IPS-20b (cell line): ENCODE data around the gene KCNC1.

Experiments
- H3K27ac ChIP-seq: one replicate; pipeline ENCODE4 v1.5.1; 2013; ENCODE audit warnings: low read length
- H3K27me3 ChIP-seq: 2 replicates; pipeline ENCODE4 v1.6.1; 2013; ENCODE audit warnings: mild to moderate bottlenecking, low read length, inconsistent platforms; ENCODE audit not compliant: insufficient read depth
- H3K36me3 ChIP-seq: 2 replicates; pipeline ENCODE4 v1.6.1; 2013; ENCODE audit warnings: low read depth, mild to moderate bottlenecking, inconsistent platforms, low read length, moderate library complexity; ENCODE audit not compliant: insufficient read depth
- H3K4me1 ChIP-seq: 2 replicates; pipeline ENCODE4 v1.6.1; 2013; ENCODE audit warnings: mild to moderate bottlenecking, control low read depth, inconsistent platforms, low read length, moderate library complexity; ENCODE audit not compliant: insufficient read depth
- H3K4me3 ChIP-seq: 2 replicates; pipeline ENCODE4 v1.5.1; 2013; ENCODE audit warnings: mild to moderate bottlenecking, low read length, inconsistent platforms
- H3K9ac ChIP-seq: 2 replicates; pipeline ENCODE4 v1.6.1; 2013; ENCODE audit warnings: low read depth, mild to moderate bottlenecking, inconsistent platforms, low read length, moderate library complexity
- H3K9me3 ChIP-seq: 2 replicates; pipeline ENCODE4 v1.6.1; 2013; ENCODE audit warnings: mild to moderate bottlenecking, low read depth, low read length, inconsistent platforms; ENCODE audit not compliant: insufficient read depth

Gene KCNC1

GRCh38 chr11:17730608-17731462 lies 3.7 kb upstream of the KCNC1 start:
- no peak overlapping the region for H3K9ac ChIP-seq
- H3K4me1 ChIP-seq = no peaks in the 10 kb centered on the region
- H3K27ac ChIP-seq = no peak overlapping the region
- H3K36me3 ChIP-seq = no peaks in the 10 kb centered on the region
- H3K27me3 ChIP-seq = peaks cover 78% of the 10 kb centered on the region
- no peaks in the 10 kb centered on the region for H3K9me3 ChIP-seq
- H3K4me3 ChIP-seq = no peak overlapping the region

DNA sequence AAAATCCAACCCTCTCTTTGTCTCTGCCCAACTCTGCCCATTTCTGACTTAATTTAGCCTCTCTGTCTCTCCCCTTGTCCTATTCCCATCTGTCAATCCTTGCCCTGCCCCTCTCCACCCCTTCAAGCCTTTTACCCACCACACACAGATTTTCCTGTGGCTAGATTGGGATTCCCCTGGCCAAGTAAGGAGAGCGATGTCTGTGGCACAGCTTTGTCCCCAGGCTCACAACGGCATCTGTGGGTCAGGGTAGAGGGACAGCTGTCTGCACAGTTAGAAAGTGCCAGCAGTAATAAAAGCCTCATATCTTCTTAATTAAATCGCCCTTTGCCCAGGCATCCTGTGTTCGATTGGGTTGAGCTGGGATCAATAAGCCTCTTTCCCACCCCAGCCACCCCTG lies 1.3 kb upstream of the KCNC1 start:
- no peak overlapping the region for H3K9ac ChIP-seq
- H3K36me3 ChIP-seq = no peaks in the 10 kb centered on the region
- H3K27ac ChIP-seq = no peak overlapping the region
- H3K27me3 ChIP-seq = peaks cover 81% of the 10 kb centered on the region
- H3K4me3 ChIP-seq = no peak overlapping the region
- no peaks in the 10 kb centered on the region for H3K9me3 ChIP-seq
- H3K4me1 ChIP-seq = no peaks in the 10 kb centered on the region

DNA sequence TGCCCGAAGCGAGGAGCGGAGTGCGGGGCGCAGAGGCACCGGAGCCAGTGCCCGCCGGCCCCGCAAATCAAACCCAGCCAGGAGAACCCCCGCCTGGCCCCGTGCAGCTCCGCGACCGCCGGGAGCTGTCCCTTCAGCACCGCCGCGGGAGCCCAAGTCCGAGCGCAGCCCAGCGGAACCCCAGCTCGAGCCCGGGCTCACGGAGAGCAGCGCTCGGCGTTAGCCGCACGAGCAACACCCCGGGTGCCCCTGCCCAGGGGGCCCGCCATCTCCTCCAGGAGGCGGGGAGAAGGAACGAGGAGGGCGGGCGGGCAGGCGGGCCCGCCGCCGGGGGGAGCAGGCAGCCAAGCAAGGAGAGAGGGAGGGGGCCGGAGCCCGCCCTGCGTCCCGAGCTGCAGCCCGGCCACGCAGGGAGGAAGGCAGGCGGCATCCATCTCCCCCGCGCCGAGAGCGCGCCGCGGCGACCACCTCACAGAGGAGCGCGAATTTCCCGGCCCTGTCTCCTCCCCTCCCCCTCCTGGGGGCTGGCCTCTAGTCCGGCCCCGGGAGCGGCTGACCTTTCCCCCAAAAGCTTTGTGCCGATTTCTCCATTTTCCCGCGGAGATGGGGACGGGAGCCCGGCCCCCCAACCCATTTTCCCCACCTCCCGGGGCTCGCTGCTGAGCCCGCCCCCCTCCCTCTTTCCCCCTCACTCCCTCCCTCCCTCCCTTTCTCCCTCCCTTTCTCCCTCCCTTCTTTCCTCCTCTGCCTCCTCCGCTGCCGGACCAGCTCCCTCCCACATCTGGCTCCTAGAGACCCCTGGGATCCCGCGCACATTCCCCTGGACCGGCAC lies 621 bp downstream of the KCNC1 start:
- Histone ChIP-seq H3K27me3 (peaks cover 85% of the 10 kb centered on the region), H3K4me1 (peaks cover 6% of the 10 kb centered on the region; the same call in 1 of the 2 replicates), H3K36me3 (no peaks in the 10 kb centered on the region), H3K4me3 (peak overlapping the region; percentile 60; the same call in 1 of the 2 replicates), H3K9ac (no peak overlapping the region), H3K27ac (no peak overlapping the region), H3K9me3 (no peaks in the 10 kb centered on the region)

DNA sequence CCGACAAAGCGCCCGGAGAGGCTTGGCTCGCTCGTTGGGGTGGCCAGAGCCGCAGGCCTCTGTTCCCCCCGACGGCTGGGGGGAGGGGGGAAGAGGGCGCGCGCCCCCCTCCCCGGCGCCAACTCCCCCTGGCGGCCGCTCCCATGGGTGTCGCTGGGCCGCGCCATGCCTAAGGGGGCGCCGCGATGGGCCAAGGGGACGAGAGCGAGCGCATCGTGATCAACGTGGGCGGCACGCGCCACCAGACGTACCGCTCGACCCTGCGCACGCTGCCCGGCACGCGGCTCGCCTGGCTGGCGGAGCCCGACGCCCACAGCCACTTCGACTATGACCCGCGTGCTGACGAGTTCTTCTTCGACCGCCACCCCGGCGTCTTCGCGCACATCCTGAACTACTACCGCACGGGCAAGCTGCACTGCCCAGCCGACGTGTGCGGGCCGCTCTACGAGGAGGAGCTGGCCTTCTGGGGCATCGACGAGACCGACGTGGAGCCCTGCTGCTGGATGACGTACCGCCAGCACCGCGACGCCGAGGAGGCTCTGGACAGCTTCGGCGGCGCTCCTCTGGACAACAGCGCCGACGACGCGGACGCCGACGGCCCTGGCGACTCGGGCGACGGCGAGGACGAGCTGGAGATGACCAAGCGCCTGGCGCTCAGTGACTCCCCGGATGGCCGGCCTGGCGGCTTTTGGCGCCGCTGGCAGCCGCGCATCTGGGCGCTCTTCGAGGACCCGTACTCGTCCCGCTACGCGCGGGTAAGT lies 1.4 kb downstream of the KCNC1 start:
- Histone ChIP-seq H3K4me3 (peak overlapping the region; percentile 60; the same call in 1 of the 2 replicates), H3K27me3 (peaks cover 89% of the 10 kb centered on the region), H3K36me3 (no peaks in the 10 kb centered on the region), H3K27ac (no peak overlapping the region), H3K9me3 (no peaks in the 10 kb centered on the region), H3K9ac (no peak overlapping the region), H3K4me1 (peaks cover 6% of the 10 kb centered on the region; the same call in 1 of the 2 replicates)

GRCh38 chr11:17736579-17736893 lies 2.0 kb downstream of the KCNC1 start:
- H3K36me3 ChIP-seq = no peaks in the 10 kb centered on the region
- no peak overlapping the region for H3K27ac ChIP-seq
- H3K4me1 ChIP-seq = peaks cover 6% of the 10 kb centered on the region; the same call in 1 of the 2 replicates
- H3K27me3 ChIP-seq = peaks cover 88% of the 10 kb centered on the region
- no peak overlapping the region for H3K9ac ChIP-seq
- H3K9me3 ChIP-seq = no peaks in the 10 kb centered on the region
- no peak overlapping the region for H3K4me3 ChIP-seq

DNA sequence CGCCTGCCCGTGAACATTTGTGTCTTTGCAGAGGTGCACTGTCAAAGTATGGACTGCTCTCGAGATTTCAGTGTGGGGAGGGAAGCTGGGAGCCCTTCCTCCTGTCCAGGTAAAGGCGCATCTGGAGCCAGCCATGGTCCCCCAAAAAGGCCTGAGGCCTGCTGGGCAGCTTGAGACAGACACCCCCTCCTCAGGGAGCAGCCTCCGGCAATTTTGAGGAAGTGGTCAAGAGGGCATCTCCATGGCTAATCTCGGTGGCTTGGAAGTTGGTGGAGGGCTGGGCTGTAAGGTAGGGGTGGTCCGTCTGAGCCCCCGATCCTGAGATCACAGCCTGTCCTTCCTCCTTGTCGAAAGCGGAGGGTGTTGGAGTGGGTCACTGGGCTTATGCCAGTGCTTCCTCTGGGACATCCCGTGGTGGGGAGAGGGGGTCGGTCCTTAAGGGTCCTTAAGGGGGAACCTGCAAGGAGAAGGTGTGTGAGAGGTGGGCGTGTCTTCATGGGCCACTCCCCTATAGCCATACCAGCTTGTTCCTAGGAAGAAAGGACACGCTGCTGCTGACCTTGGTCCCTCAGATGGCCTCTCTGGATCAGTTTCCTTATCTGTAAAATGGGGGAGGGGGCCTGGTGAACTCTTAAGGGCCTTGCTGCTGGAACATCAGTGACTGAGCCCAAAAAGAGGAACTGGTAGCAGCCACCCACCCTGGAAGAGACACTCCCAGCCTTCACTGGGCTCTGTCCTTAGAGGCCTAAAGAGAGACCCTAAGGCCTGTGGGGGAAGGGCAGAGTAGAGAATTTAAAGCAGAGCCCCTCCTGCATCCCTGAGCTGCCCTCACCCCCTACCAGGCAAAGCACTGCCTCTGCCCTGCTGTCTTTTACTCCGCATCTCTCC lies 2.6 kb downstream of the KCNC1 start:
- Histone ChIP-seq H3K27ac (no peak overlapping the region), H3K9ac (no peak overlapping the region), H3K36me3 (no peaks in the 10 kb centered on the region), H3K9me3 (no peaks in the 10 kb centered on the region), H3K4me1 (peaks cover 6% of the 10 kb centered on the region; the same call in 1 of the 2 replicates), H3K4me3 (no peak overlapping the region), H3K27me3 (peaks cover 82% of the 10 kb centered on the region)

DNA sequence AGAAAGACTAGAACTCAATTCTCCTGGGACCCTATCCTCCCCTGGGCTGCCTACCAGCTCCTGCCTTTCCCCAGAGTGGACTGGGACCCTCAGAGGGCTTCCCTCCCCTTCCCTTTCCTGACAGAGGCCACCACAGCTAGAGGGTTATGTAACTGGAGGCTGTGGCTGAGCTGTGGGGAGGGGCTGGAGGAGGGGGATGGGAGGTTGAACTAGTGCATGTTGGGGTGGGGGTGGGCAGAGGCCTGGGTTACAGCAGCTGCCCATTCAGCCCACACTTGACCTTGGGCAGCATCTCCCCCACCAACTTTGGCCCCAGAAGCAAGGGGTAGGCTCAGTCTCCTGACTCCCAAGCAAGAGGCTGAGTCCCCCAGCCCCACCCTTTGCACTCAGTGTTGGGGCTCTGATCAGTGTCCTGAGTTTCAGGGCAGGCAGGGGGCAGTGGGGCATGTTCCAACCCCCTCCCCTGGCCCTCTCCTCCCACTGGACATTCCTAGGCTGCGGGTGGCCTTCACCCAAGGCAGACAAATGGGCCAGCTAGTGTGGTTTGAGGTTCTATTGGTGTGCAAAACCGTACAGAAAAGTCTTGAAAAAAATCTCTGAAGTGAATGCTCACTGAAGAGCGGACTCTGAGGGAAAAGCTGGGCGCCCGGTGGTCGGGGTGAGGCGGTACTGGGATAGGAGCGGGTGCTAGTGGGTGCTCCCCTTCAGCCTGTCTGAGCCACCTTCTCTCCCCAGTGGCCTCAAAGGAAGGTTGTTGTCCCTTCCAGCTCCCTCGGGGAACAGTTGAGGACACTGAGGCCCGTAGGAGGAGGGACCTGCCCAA lies 3.8 kb downstream of the KCNC1 start:
- Histone ChIP-seq H3K9ac (no peak overlapping the region), H3K4me1 (peaks cover 6% of the 10 kb centered on the region; the same call in 1 of the 2 replicates), H3K9me3 (no peaks in the 10 kb centered on the region), H3K36me3 (no peaks in the 10 kb centered on the region), H3K27ac (no peak overlapping the region), H3K4me3 (peak overlapping the region; percentile 33; the same call in 1 of the 2 replicates), H3K27me3 (peaks cover 70% of the 10 kb centered on the region)

- peaks cover 6% of the 10 kb centered on the region; the same call in 1 of the 2 replicates for H3K4me1 ChIP-seq
- no peak overlapping the region for H3K27ac ChIP-seq
- H3K9me3 ChIP-seq = no peaks in the 10 kb centered on the region
- H3K4me3 ChIP-seq = no peak overlapping the region
- H3K36me3 ChIP-seq = no peaks in the 10 kb centered on the region
- peaks cover 59% of the 10 kb centered on the region for H3K27me3 ChIP-seq
- H3K9ac ChIP-seq = no peak overlapping the region
These were observed 5.4 kb downstream of the KCNC1 start for GRCh38 chr11:17739945-17740338.

DNA sequence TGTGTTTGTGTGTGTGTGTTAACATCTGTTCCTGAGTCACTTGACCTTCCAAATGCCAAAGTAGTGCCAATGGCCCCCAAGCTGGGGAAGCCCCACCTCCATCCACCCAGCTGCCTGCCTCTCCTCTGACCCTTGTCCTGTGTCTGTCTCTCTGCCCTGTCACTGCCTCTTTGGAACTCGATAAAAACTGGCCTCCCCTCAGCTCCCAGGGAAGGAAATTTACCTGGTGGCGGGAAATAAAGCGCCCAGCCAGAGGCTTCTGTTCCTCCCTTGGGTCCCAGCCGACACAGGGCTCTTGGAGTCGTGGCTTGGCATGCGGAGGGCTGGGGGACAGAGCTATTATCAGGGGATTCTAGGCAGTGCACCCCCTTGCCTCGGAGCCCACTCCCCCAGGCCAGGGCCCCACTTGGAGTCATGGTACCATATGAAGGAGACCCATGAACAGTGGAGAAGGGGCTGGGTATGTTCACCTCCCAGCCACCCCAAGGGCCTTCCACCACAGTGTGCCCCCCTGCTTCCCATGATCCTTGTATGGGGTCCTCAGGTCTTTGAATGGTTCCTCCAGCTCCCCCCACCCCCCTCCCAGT lies 6.2 kb downstream of the KCNC1 start:
- Histone ChIP-seq H3K27ac (no peak overlapping the region), H3K36me3 (no peaks in the 10 kb centered on the region), H3K4me3 (no peak overlapping the region), H3K27me3 (peaks cover 51% of the 10 kb centered on the region), H3K9ac (no peak overlapping the region), H3K9me3 (no peaks in the 10 kb centered on the region), H3K4me1 (peaks cover 6% of the 10 kb centered on the region; the same call in 1 of the 2 replicates)

DNA sequence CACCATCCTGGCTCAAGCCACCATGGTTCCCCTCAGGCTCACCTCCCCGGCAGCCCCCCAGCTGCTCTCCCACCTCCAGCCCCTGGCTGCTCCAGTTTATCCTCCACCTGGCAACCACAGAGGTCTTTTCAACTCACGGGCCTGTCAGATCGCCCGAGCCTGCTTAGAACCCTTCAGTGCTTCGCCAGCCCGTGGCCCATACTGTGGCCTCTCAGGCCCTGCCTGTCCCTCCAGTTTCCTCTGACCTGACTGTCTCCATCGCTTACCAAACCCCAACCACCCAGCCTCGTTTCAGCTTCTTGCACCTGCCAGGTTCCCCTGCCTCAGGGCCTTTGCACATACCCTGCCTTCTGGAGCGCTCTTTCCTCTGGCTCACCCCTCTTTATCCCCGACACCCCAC lies 6.9 kb downstream of the KCNC1 start:
- Histone ChIP-seq H3K27ac (no peak overlapping the region), H3K4me1 (peaks cover 6% of the 10 kb centered on the region; the same call in 1 of the 2 replicates), H3K27me3 (peaks cover 47% of the 10 kb centered on the region), H3K9ac (no peak overlapping the region), H3K4me3 (no peak overlapping the region), H3K36me3 (no peaks in the 10 kb centered on the region), H3K9me3 (no peaks in the 10 kb centered on the region)
